Activated CD4-positive, alpha-beta T cell treated with anti-CD3 and anti-CD28 coated beads, Interleukin-2, Interleukin-4, amounts not matched to agents 100 ng/mL and 50 ng/mL, durations not matched to agents 16 hours and 8 hours (primary cell): ENCODE measurements around the gene PKP3.
"Not testable (repeated sequence)": the region's sequence is repeated elsewhere in the genome, so short reads cannot be mapped to it uniquely, and the experiment has no call there.

Experiments
- DNase-seq: peaks from one replicate; pipeline ENCODE4 v3.0.0-alpha.2; 2020; ENCODE audit warnings: low spot score

PKP3 gene

GRCh38 chr11:379205-380094 is 14.6 kb upstream of the PKP3 start:
- no peak for DNase-seq

GRCh38 chr11:380095-380480 is 13.9 kb upstream of the PKP3 start:
- DNase-seq: no peak

DNA sequence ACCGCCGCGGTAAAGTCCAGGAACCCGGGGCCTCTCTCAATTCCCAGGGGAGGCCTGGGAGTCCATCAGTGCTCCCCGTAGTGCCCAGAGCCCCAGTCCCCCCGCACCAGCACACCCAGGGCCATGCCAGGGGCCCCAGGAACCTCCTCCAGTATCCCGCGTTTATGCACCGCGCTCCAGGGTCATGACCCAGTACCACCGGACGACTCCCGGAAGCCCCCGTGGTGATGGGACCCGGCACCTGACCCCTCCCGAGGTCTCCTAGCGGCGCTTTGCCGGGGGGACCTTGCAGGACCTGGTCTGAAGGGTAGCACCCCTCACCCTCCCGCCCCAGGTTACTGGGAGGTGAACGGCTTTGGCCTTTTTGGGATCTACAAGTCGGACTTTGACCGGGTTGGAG is 13.5 kb upstream of the PKP3 start:
- DNase-seq: no peak

GRCh38 chr11:380996-381395 is 13.0 kb upstream of the PKP3 start:
- DNase-seq: no peak

- no peak for DNase-seq
Measured at GRCh38 chr11:381501-382072, 12.4 kb upstream of the PKP3 start.

DNA sequence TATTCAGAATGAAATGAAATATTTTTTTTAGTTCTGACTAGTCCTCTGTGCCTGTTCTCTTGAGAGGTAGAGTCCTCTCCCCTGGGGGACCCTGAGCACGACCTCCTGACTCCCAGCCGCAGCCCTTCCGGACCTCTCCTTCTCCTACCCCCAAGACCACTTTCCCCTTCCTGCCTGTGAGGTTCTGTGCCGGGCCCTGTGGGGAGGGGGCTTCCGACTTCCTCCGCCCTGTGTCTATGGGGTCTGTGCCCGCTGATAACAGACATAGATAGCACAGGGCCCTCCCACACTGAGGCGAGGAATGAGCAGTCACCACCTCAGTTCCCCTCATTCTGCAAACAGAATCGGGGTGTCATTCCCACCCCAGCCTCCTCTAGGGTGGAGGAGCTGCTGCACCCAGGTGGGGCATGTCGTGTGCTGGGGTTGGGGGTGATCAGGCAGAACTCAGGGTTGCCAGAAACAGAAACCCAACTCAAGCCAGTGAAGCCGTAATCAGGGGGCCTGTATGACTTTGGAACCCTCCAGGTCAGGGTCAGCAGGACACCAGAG is 11.9 kb upstream of the PKP3 start:
- DNase-seq: no peak

DNA sequence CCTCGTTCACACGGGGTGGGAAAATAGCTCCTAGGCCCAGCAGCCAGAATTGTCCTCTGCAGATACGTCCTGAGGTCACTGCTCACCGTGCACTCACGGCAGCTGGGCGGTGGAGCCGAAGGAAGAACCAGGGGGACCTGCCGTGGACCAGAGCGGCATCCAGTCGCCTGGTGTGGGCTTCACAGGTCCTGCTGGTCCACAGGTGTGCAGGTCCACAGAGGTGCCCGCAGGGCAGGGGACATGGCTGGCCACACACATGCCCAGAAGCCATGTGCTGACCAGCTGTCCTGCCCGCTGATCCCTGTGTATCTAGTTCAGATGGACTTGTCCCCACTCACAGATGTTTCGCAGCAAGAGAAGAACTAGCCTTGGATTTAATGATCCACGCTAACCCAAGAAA is 10.6 kb upstream of the PKP3 start:
- DNase-seq: no peak

DNA sequence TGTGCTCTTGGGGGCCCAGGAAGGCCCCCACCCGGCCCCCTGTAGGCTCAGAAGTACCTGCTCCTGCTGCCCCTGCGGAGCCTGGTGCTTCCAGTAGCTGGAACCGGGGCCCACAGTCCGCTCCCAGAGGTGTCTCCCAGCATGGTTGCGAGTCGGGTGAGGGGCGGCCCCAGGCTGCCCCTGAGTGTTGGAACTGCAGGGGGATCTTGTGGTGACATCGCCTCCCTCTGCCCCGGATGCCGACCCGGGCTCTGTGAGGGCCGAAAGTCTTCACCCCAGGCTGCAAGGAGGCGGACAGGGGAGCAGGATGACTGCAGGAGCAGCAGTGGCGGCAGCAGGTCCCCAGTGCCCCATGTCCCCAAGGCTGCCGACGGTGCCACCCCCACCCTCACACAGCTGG is 9.5 kb upstream of the PKP3 start:
- DNase-seq: no peak

GRCh38 chr11:385594-386351 is 8.2 kb upstream of the PKP3 start:
- no peak for DNase-seq

GRCh38 chr11:386483-386882 is 7.5 kb upstream of the PKP3 start:
- no peak for DNase-seq

- DNase-seq: no peak
Measured at GRCh38 chr11:387193-387793, 6.7 kb upstream of the PKP3 start.

- DNase-seq: not testable (repeated sequence)
Measured at GRCh38 chr11:389369-389768, 4.6 kb upstream of the PKP3 start.

- DNase-seq: no peak
Measured at GRCh38 chr11:390175-390574, 3.8 kb upstream of the PKP3 start.

GRCh38 chr11:391117-392017 is 2.6 kb upstream of the PKP3 start:
- DNase-seq: no peak

DNA sequence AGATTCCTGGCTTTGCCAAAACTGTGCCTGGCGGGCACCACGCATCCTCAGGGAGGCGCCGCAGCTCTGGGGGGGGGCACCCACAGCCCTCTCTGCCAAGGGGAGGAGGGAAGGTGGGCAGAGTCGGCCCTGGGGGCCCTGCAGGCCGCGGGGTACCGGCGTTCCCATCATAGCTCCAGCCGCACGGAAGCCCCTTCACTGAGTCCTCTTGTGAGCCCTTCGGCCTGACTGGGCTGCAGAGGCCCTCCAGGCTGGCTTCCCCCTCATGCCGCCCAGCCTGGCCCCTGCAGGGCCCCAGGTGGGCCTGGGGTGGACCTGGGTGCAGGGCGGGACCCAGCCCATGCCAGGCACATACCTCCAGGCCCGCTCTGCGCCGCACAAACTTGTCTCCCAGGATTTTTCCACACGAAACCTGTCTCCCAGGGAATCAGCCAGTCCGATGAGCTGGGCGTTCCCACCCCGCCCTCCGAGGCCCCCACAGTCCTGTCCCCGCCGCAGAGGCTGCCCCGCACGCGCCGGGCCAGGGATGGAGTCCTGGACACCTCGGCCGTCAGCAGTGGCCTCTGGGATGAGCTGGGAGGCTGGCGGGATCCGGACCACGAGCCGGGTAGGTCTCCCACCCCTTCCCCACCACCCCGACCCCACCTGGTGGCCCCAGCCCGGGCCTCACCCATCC is 1.8 kb upstream of the PKP3 start:
- no peak for DNase-seq

DNA sequence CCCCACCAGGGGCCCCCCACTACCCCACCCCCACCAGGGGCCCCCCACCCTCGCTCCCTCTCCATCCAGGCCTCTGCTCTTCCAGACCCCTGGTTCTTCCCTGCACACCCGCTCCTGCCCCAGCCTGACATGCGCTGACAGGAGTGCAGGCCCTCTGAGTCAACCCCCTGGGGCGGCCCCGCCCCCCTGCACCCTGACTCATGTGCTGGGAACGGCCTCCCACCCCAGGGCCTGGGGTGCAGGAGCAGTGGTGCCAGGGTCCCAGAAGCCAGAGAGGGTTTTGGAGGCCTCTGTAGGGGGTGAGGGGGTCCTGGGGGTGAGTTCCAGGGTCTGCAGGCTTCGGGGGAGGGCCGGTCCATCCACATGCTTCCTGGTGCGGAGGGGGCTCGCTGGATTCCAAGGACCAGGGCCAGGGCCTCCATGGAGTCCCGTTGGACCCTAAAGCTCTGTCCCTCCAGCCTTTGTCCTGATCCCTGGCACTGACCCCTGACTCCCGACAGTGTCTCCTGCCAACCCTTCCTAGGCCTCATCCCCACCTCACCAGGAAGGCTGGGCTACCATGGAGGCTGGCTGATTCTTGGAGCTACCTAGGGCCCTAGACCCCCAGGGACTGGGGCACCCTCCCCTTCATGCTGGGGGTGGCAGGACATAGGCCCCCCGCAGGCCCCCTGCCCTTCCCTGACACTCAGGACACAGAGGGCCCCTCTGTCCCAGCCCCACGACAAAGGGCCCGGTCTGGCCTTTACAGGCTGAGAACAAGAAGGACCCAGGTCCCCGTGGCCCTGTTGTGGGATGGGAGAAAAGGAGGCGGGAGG is 583 bp upstream of the PKP3 start:
- no peak for DNase-seq

GRCh38 chr11:394858-395655 is 1.0 kb downstream of the PKP3 start:
- DNase-seq: no peak

GRCh38 chr11:395866-396265 is 1.9 kb downstream of the PKP3 start:
- no peak for DNase-seq

DNA sequence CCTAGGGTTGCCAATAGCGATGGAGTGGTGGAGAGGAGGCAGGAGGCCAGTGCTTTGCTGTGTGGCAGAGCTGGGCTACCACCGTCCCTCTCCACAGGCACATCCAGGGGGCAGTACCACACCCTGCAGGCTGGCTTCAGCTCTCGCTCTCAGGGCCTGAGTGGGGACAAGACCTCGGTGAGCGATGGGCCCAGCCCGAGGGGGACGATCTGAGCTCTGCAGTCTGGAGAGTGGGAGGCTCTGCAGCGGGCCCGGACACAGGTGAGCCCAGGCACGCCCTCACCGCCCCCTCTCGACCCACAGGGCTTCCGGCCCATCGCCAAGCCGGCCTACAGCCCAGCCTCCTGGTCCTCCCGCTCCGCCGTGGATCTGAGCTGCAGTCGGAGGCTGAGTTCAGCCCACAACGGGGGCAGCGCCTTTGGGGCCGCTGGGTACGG is 2.5 kb downstream of the PKP3 start:
- no peak for DNase-seq
